Mesenchymal stem cell (in vitro differentiated cells and primary cell): ENCODE data around the gene ARMH1.
"Not testable (repeated sequence)": the region's sequence is repeated elsewhere in the genome, so short reads cannot be mapped to it uniquely, and the experiment has no call there.

Experiments used
- DNase-seq: peaks from one replicate; pipeline ENCODE4 v3.0.0-alpha.2; 2013
- H2AFZ ChIP-seq: one replicate; pipeline ENCODE4 v1.6.1; 2013; ENCODE audit warnings: low read depth, mild to moderate bottlenecking, control low read depth, inconsistent platforms, low read length, moderate library complexity
- H2AK5ac ChIP-seq: 2 replicates; pipeline ENCODE4 v1.6.1; 2013; ENCODE audit warnings: low read length, moderate library complexity, mild to moderate bottlenecking, inconsistent platforms; ENCODE audit not compliant: severe bottlenecking
- H2BK120ac ChIP-seq: one replicate; pipeline ENCODE4 v1.6.1; 2013; ENCODE audit warnings: low read depth, mild to moderate bottlenecking, inconsistent platforms, low read length, moderate library complexity
- H2BK12ac ChIP-seq, 2 experiments: one replicate each; pipeline ENCODE4 v1.6.1; 2013; ENCODE audit warnings: inconsistent platforms in 2 of 2, low read length in 2 of 2, mild to moderate bottlenecking in 2 of 2, moderate library complexity in 2 of 2, control low read depth in 1 of 2
- H2BK15ac ChIP-seq: one replicate; pipeline ENCODE4 v1.6.1; 2013; ENCODE audit warnings: mild to moderate bottlenecking, low read depth, inconsistent platforms; ENCODE audit not compliant: poor library complexity, severe bottlenecking
- H2BK5ac ChIP-seq: 2 replicates; pipeline ENCODE4 v1.6.1; 2013; ENCODE audit warnings: low read depth, mild to moderate bottlenecking, low read length, control low read depth, inconsistent platforms; ENCODE audit not compliant: poor library complexity, severe bottlenecking
- H3K14ac ChIP-seq, 2 experiments: one replicate each; pipeline ENCODE4 v1.6.1; 2013; ENCODE audit warnings: inconsistent platforms in 2 of 2, low read length in 2 of 2, control low read depth in 1 of 2, mild to moderate bottlenecking in 1 of 2, moderate library complexity in 1 of 2
- H3K18ac ChIP-seq, 2 experiments: one replicate each; pipeline ENCODE4 v1.6.1; 2013; ENCODE audit warnings: inconsistent platforms in 2 of 2, low read length in 2 of 2, control low read depth in 1 of 2, low read depth in 1 of 2, mild to moderate bottlenecking in 1 of 2
- H3K23ac ChIP-seq, 2 experiments: one replicate each; pipeline ENCODE4 v1.6.1; 2013; ENCODE audit warnings: inconsistent platforms in 2 of 2, low read length in 2 of 2, mild to moderate bottlenecking in 2 of 2, moderate library complexity in 2 of 2, control low read depth in 1 of 2
- H3K27ac ChIP-seq: 2 replicates; pipeline ENCODE4 v1.5.1; 2013; ENCODE audit warnings: mild to moderate bottlenecking, moderate library complexity, low read length, control low read depth, inconsistent platforms; ENCODE audit not compliant: poor library complexity, severe bottlenecking
- H3K27me3 ChIP-seq, 2 experiments: 2 replicates each; pipeline versions ENCODE4 v1.6.1 to v1.7.0; 2013; ENCODE audit warnings: low read length in 2 of 2, mild to moderate bottlenecking in 2 of 2, moderate library complexity in 2 of 2, control low read depth in 1 of 2, inconsistent platforms in 1 of 2; ENCODE audit not compliant: control insufficient read depth in 1 of 2, insufficient read depth in 1 of 2
- H3K36me3 ChIP-seq, 2 experiments: 2 replicates each; pipeline versions ENCODE4 v1.6.1 to v1.7.0; 2013; ENCODE audit warnings: low read length in 2 of 2, control low read depth in 1 of 2, inconsistent platforms in 1 of 2, low read depth in 1 of 2, mild to moderate bottlenecking in 1 of 2; ENCODE audit not compliant: insufficient read depth in 2 of 2, control insufficient read depth in 1 of 2
- H3K4ac ChIP-seq, 2 experiments: one replicate each; pipeline ENCODE4 v1.6.1; 2013; ENCODE audit warnings: inconsistent platforms in 2 of 2, low read length in 2 of 2, mild to moderate bottlenecking in 2 of 2, moderate library complexity in 2 of 2, control low read depth in 1 of 2, low read depth in 1 of 2
- H3K4me1 ChIP-seq: 2 replicates; pipeline ENCODE4 v1.6.1; 2013; ENCODE audit warnings: low read depth, low read length, control low read depth; ENCODE audit not compliant: control insufficient read depth, insufficient read depth
- H3K4me2 ChIP-seq: 2 replicates; pipeline ENCODE4 v1.6.1; 2013; ENCODE audit warnings: low read length, mild to moderate bottlenecking, inconsistent platforms; ENCODE audit not compliant: poor library complexity, severe bottlenecking
- H3K4me3 ChIP-seq, 2 experiments: 2 replicates each; pipeline versions ENCODE4 v1.5.1 to v1.7.0; 2013; ENCODE audit warnings: low read length in 2 of 2, mild to moderate bottlenecking in 2 of 2, control low read depth in 1 of 2, low read depth in 1 of 2; ENCODE audit not compliant: insufficient read depth in 1 of 2
- H3K79me1 ChIP-seq: replicated peaks from 2 replicates; pipeline ENCODE4 v1.6.1; 2013; ENCODE audit warnings: mild to moderate bottlenecking, control low read depth, low read length, inconsistent platforms; ENCODE audit not compliant: poor library complexity, severe bottlenecking
- H3K9ac ChIP-seq: 2 replicates; pipeline ENCODE4 v1.7.0; 2013; ENCODE audit warnings: mild to moderate bottlenecking, low read length, moderate library complexity
- H3K9me3 ChIP-seq: 2 replicates; pipeline ENCODE4 v1.7.0; 2013; ENCODE audit warnings: mild to moderate bottlenecking, low read length; ENCODE audit not compliant: control insufficient read depth
- H4K8ac ChIP-seq: one replicate; pipeline ENCODE4 v1.6.1; 2013; ENCODE audit warnings: inconsistent platforms, mild to moderate bottlenecking, low read length, moderate library complexity
- H4K91ac ChIP-seq: one replicate; pipeline ENCODE4 v1.6.1; 2013; ENCODE audit warnings: mild to moderate bottlenecking, low read length, inconsistent platforms
- WGBS: methylation state at CpG from one replicate; pipeline ENCODE4 v1.1.7; 2013; ENCODE audit warnings: mixed read lengths; 5-methylcytosine and 5-hydroxymethylcytosine counted together

The ARMH1 gene

DNA sequence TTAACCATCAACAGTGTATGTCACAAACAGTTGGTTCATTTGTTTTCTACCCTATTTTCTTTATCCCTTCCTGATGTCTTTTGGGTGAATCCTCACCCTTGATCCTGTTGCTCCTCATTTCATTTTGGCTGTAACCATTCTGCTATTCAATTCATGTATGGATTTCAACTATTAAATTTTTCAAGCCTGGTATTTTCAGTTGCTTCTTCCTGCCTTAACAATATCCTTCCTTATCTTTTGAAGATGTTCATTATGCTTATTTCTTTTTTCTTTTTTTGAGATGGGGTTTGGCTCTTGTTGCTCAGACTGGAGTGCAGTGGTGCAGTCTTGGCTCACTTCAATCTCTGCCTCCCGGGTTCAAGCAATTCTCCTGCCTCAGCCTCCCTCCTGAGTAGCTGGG is 59.3 kb downstream of the ARMH1 start:
- Histone ChIP-seq H3K4me1 (peaks cover 4% of the 10 kb centered on the region), H2BK5ac (no peak overlapping the region), H2BK12ac (no peak overlapping the region), H3K79me1 (no peaks in the 10 kb centered on the region), H3K36me3 (no peaks in the 10 kb centered on the region), H3K9me3 (no peaks in the 10 kb centered on the region), H4K8ac (no peak overlapping the region), H3K23ac (no peak overlapping the region), H2AK5ac (no peak overlapping the region), H3K9ac (no peak overlapping the region), H4K91ac (no peak overlapping the region), H3K18ac (no peak overlapping the region), H3K27me3 (no peaks in the 10 kb centered on the region), H3K4me2 (no peak overlapping the region), H2BK120ac (no peak overlapping the region), H3K4me3 (no peak overlapping the region), H3K27ac (no peak overlapping the region), H3K4ac (no peak overlapping the region), H3K14ac (no peak overlapping the region), H2AFZ (no peak overlapping the region), H2BK15ac (no peak overlapping the region)
- WGBS, result no CpG with 5 or more reads among the region's 1 CpG
- no peak for DNase-seq

DNA sequence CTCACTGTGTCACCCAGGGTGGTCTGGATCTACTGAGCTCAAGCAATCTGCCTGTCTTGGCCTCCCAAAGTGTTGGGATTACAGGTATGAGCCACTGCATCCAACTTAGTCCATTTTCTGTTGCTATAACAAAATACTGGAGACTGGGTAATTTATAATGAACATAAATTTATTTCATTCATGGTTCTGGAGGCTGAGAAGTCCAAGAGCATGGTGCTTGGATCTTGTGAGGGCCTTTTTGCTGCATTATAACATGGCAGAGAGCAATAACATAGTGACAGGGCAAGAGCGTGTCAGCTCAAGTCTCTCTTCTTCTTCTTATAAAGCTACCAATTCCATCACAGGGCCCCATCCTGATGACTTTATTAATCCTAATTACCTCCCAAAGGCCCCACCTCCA is 61.5 kb downstream of the ARMH1 start:
- H3K9me3 ChIP-seq, result no peaks in the 10 kb centered on the region
- H2AFZ ChIP-seq, result no peak overlapping the region
- H2BK15ac ChIP-seq, result no peak overlapping the region
- H3K23ac ChIP-seq, result no peak overlapping the region
- no peak overlapping the region for H3K4me2 ChIP-seq
- WGBS, result 83% methylated on average over 1 of the region's 1 CpG
- H4K91ac ChIP-seq, result no peak overlapping the region
- H3K4ac ChIP-seq, result no peak overlapping the region
- H3K14ac ChIP-seq, result no peak overlapping the region
- no peak overlapping the region for H3K18ac ChIP-seq
- no peak overlapping the region for H2BK120ac ChIP-seq
- peaks cover 5% of the 10 kb centered on the region for H3K4me1 ChIP-seq
- peaks cover 3% of the 10 kb centered on the region for H3K79me1 ChIP-seq
- no peak overlapping the region for H3K4me3 ChIP-seq
- H3K9ac ChIP-seq, result no peak overlapping the region
- DNase-seq, result no peak
- no peak overlapping the region for H2AK5ac ChIP-seq
- no peaks in the 10 kb centered on the region for H3K27me3 ChIP-seq
- no peak overlapping the region for H2BK12ac ChIP-seq
- no peak overlapping the region for H3K27ac ChIP-seq
- no peaks in the 10 kb centered on the region for H3K36me3 ChIP-seq
- no peak overlapping the region for H2BK5ac ChIP-seq
- H4K8ac ChIP-seq, result no peak overlapping the region

DNA sequence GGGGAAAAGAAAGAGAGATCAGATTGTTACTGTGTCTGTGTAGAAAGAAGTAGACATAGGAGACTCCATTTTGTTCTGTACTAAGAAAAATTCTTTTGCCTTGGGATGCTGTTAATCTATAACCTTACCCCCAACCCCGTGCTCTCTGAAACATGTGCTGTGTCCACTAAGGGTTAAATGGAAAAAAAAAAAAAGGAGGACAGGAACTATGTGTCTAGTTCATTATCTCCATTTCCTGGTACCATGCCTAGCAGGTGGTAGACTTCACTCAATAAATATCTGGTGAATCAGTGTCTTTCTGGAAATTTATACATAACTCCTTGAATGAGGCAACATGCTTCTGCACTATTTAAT is 64.4 kb downstream of the ARMH1 start:
- not testable (repeated sequence) for H4K91ac ChIP-seq, H2BK5ac ChIP-seq, H2BK15ac ChIP-seq, H3K4me1 ChIP-seq, H3K9me3 ChIP-seq, H2BK12ac ChIP-seq, H3K18ac ChIP-seq, H3K23ac ChIP-seq, H4K8ac ChIP-seq, H3K14ac ChIP-seq, H3K27me3 ChIP-seq, H3K36me3 ChIP-seq, H2AK5ac ChIP-seq, DNase-seq, H2AFZ ChIP-seq, H3K4ac ChIP-seq
- peak overlapping the region; percentile 51 for H2BK120ac ChIP-seq
- WGBS, result no CpG with 5 or more reads among the region's 1 CpG
- peak overlapping the region; percentile 88 for H3K4me2 ChIP-seq
- H3K9ac ChIP-seq, result peak overlapping the region; percentile 96
- H3K79me1 ChIP-seq, result peaks cover 15% of the 10 kb centered on the region
- peak overlapping the region; percentile 86 for H3K27ac ChIP-seq
- peak overlapping the region in 1 of 2 experiments; percentile 99 for H3K4me3 ChIP-seq

DNA sequence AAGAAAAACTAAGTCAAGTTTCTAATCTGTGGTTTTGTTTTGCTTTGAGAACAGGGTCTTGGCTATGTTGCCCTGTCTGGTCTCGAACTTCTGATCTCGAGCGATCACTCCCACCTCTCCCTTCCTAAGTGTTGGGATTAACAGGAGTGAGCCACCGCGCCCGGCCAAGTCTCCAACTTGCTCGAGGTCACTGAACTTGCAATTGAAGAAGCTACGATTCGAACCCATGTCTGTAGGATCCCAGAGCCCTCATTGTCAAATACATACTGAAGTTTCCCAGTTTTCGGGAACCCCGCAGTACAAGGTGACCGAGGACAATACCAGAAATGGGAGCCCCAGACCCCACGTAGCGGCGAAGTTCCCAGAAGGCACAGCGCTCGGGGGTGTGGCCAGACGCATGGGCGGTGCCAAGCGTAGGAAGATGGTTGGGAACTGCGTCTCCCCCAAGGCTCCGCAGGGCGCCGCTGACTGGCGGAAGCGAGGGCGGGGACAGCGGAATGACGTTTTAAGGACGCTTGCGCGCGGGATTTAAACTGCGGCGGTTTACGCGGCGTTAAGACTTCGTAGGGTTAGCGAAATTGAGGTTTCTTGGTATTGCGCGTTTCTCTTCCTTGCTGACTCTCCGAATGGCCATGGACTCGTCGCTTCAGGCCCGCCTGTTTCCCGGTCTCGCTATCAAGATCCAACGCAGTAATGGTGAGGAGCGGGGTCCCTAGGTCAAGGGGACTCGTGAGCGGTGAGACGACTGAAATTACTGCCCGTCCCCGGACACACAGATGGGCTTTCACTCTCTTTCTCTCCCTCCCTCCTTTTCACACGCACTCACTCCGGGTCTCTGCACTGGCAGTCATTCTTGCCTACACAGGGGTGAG is 65.0 kb downstream of the ARMH1 start, which contains the start of gene KIF2C:
Gene KIF2C, plus strand, starts transcription at position 531 of the 872 bp plus-strand sequence. Its CDS starts 96 bp downstream, at position 627.
- peak within 1 kb of the TSS; percentile 81 to 84 for H3K18ac ChIP-seq
- WGBS, result 10% methylated on average over 57 of the region's 57 CpGs

More for the DNA sequence above, 65.0 kb downstream of the ARMH1 start, which contains the start of gene KIF2C:
- Histone ChIP-seq H2BK5ac (no peak within 1 kb of the TSS), H3K4me2 (peak within 1 kb of the TSS; percentile 91), H3K9me3 (no peaks in the 10 kb centered on the region), H2BK12ac (no peak within 1 kb of the TSS), H2AK5ac (no peak within 1 kb of the TSS), H3K4ac (peak within 1 kb of the TSS; percentile 64 to 74), H2BK15ac (no peak within 1 kb of the TSS), H3K27ac (peak within 1 kb of the TSS; percentile 86), H4K91ac (peak within 1 kb of the TSS; percentile 52), H3K9ac (peak within 1 kb of the TSS; percentile 96), H2AFZ (peak within 1 kb of the TSS; percentile 94), H4K8ac (peak within 1 kb of the TSS; percentile 81), H3K23ac (peak within 1 kb of the TSS in 1 of 2 experiments; percentile 37), H3K36me3 (no peaks in the 10 kb centered on the region), H3K4me1 (peaks cover 6% of the 10 kb centered on the region), H3K14ac (no peak within 1 kb of the TSS), H3K4me3 (peak within 1 kb of the TSS; percentile 65 to 99), H2BK120ac (peak within 1 kb of the TSS; percentile 51), H3K27me3 (no peaks in the 10 kb centered on the region), H3K79me1 (peaks cover 22% of the 10 kb centered on the region)
- DNase-seq, result peak; percentile 96
